Transverse colon (tissue), 4 donors: Measurements from ENCODE around the gene DTD1. TPM values are rescaled to one million over a fixed set of nuclear protein-coding genes. Genes with fewer than 3 reads are reported as not detected.
A peak's percentile ranks its signal among the peaks of the same experiment; 100 is the strongest.

Experiments used
- DNase-seq: peaks from one replicate; pipeline ENCODE4 v3.0.0-alpha.2; 2019
- H3K27ac ChIP-seq, 4 donors: fragments of 200-600 bp; sonication (generic); 2 replicates each; pipeline ENCODE4 v1.5.1; 2016 to 2018; ENCODE audit warnings: inconsistent platforms in 4 of 4
- H3K27me3 ChIP-seq: fragments of 200-600 bp; sonication (generic); 2 replicates; pipeline ENCODE4 v1.5.1; 2017; ENCODE audit warnings: inconsistent platforms
- H3K36me3 ChIP-seq, 4 donors: fragments of 200-600 bp; sonication (generic); 2 replicates each; pipeline ENCODE4 v1.5.1; 2017 to 2019; ENCODE audit warnings: inconsistent platforms in 4 of 4
- H3K4me1 ChIP-seq, 4 donors: fragments of 200-600 bp; sonication (generic); 2 replicates each; pipeline ENCODE4 v1.5.1; 2017 to 2020; ENCODE audit warnings: inconsistent platforms in 4 of 4
- H3K4me3 ChIP-seq, 4 donors: fragments of 200-600 bp; sonication (generic); 1 replicate in 1 of 4; 2 replicates in 3 of 4; pipeline versions ENCODE4 v1.5.1 to v1.6.1; 2017 to 2019; ENCODE audit warnings: inconsistent platforms in 4 of 4
- H3K9me3 ChIP-seq, 2 donors: fragments of 200-600 bp; sonication (generic); 2 replicates each; pipeline ENCODE4 v1.5.1; 2017 to 2019; ENCODE audit warnings: inconsistent platforms in 2 of 2
- EP300 ChIP-seq: sonication (generic); formaldehyde crosslinking; IDR thresholded peaks from one replicate; pipeline ENCODE4 v1.6.1; 2017; ENCODE audit warnings: antibody characterized with exemption, low read depth
- POLR2A ChIP-seq: fragments of 450-650 bp; IDR thresholded peaks from one replicate; pipeline ENCODE4 v1.6.1; 2016; ENCODE audit warnings: antibody characterized with exemption, mild to moderate bottlenecking, moderate library complexity
- POLR2AphosphoS5 ChIP-seq, 3 donors: sonication (generic); formaldehyde crosslinking; IDR thresholded peaks; one replicate each; pipeline ENCODE4 v1.6.1; 2016; ENCODE audit warnings: antibody characterized with exemption in 3 of 3
- WGBS, 2 donors: methylation state at CpG; one replicate each; pipeline ENCODE4 v1.1.5; 2018; ENCODE audit warnings: low coverage in 1 of 2; 5-methylcytosine and 5-hydroxymethylcytosine counted together
- in situ Hi-C, 4 donors: fragments of 200-750 bp; cut with MboI; loops; one replicate each; pipeline versions ENCODE4 v1.15.0 to v1.15.1; 2017; ENCODE audit warnings: low sequenced_read_pairs in 3 of 4, low pct_ligation_motif_present in 1 of 4, low pct_unique_long_range_greater_than_20kb in 1 of 4
- intact Hi-C: fragments of 100-400 bp; cut with DNase I; formaldehyde crosslinking; loops from one replicate; pipeline ENCODE4 v1.15.1; 2023; ENCODE audit warnings: low total_unique reads
- total RNA-seq, 4 donors: library from RNA; depleted of rRNA; stranded (reverse); fragments of >200 nt; gene quantifications; one replicate each; pipeline ENCODE4 v1.1.0, GENCODE V29; 2016
- TF ChIP-seq, protein P1 (sequence below), 5 experiments: fragments of 200-600 bp in 3 of 5; fragments of 450-650 bp in 2 of 5; sonication (generic) in 3 of 5; IDR thresholded peaks; 1 replicate in 2 of 5; 2 replicates in 3 of 5; pipeline ENCODE4 v1.5.1; 2016 to 2017; ENCODE audit warnings: antibody characterized with exemption in 5 of 5, inconsistent platforms in 3 of 5, mild to moderate bottlenecking in 2 of 5, moderate library complexity in 1 of 5

Gene DTD1
- total RNA-seq, 4 donors from 2014 or later, result 3.7 to 17.6 (median 9.8) TPM

DNA sequence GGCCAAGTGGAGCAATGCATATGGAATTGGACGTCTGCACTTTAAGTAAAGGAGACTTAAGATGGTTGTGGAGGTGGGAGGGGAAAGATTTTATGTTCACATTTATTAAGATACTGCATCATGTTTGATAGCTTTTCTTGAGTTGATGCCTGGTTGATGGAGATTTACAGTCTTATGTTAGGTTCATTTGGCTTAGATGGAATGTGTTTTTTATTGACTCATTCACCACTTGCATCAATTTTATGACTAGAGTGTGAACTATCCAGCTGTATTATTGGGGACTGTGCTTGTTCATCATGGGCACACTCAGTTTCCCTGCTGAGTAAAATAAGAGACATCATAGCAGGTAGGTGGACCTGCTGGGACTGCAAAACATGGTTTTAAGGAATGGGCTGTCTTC lies 134.5 kb downstream of the DTD1 start:
- Histone ChIP-seq H3K4me1 (peaks cover 0 to 5% (median 0%) of the 10 kb centered on the region in 4 donors), H3K27me3 (no peaks in the 10 kb centered on the region), H3K4me3 (no peak overlapping the region), H3K36me3 (no peaks in the 10 kb centered on the region), H3K27ac (no peak overlapping the region), H3K9me3 (no peaks in the 10 kb centered on the region)
- DNase-seq, result no peak
- in situ Hi-C loops, result no loop called here
- TF ChIP-seq POLR2AphosphoS5 (IDR thresholded peaks at IDR 0.05) (no peak), POLR2A (no peak), EP300 (no peak)
- TF ChIP-seq, protein P1, sequence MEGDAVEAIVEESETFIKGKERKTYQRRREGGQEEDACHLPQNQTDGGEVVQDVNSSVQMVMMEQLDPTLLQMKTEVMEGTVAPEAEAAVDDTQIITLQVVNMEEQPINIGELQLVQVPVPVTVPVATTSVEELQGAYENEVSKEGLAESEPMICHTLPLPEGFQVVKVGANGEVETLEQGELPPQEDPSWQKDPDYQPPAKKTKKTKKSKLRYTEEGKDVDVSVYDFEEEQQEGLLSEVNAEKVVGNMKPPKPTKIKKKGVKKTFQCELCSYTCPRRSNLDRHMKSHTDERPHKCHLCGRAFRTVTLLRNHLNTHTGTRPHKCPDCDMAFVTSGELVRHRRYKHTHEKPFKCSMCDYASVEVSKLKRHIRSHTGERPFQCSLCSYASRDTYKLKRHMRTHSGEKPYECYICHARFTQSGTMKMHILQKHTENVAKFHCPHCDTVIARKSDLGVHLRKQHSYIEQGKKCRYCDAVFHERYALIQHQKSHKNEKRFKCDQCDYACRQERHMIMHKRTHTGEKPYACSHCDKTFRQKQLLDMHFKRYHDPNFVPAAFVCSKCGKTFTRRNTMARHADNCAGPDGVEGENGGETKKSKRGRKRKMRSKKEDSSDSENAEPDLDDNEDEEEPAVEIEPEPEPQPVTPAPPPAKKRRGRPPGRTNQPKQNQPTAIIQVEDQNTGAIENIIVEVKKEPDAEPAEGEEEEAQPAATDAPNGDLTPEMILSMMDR (IDR thresholded peaks at IDR 0.05), result no peak
- intact Hi-C loops, result no loop called here
- WGBS, 2 donors, result 95% methylated on average over 1 of the region's 1 CpG; no CpG with 5 or more reads in 1 of the 2 donors

DNA sequence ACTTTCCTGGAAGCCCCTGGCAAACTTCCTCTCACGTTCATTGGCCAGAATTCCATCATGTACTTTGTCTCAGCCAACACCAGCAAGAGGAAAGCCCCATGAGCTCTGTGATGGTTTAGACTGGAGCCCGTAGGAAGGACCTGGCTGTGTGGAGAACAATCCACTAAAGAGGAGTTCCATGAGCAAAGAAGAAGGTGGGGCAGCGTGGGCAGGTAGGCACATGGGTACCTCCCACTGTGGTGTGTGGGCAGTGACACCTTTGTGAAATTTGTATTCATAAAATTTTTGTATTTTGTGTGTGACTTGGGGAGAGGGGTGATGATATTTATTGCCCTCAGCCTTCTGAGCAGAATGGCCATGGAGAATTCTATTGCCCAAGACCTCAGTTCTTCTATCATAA lies 136.2 kb downstream of the DTD1 start:
- H3K36me3 ChIP-seq, result no peaks in the 10 kb centered on the region
- 95 to 100% methylated on average over 1 to 3 of the region's 3 CpGs for WGBS, 2 donors
- intact Hi-C loops (no loop called here), in situ Hi-C loops (no loop called here)
- DNase-seq, result no peak
- no peak overlapping the region for H3K4me3 ChIP-seq
- peaks cover 0 to 5% (median 0%) of the 10 kb centered on the region in 4 donors for H3K4me1 ChIP-seq
- no peaks in the 10 kb centered on the region for H3K27me3 ChIP-seq
- no peaks in the 10 kb centered on the region for H3K9me3 ChIP-seq
- TF ChIP-seq, protein P1 (IDR thresholded peaks at IDR 0.05), result no peak
- TF ChIP-seq EP300 (no peak), POLR2A (no peak), POLR2AphosphoS5 (IDR thresholded peaks at IDR 0.05) (no peak)
- H3K27ac ChIP-seq, result no peak overlapping the region

DNA sequence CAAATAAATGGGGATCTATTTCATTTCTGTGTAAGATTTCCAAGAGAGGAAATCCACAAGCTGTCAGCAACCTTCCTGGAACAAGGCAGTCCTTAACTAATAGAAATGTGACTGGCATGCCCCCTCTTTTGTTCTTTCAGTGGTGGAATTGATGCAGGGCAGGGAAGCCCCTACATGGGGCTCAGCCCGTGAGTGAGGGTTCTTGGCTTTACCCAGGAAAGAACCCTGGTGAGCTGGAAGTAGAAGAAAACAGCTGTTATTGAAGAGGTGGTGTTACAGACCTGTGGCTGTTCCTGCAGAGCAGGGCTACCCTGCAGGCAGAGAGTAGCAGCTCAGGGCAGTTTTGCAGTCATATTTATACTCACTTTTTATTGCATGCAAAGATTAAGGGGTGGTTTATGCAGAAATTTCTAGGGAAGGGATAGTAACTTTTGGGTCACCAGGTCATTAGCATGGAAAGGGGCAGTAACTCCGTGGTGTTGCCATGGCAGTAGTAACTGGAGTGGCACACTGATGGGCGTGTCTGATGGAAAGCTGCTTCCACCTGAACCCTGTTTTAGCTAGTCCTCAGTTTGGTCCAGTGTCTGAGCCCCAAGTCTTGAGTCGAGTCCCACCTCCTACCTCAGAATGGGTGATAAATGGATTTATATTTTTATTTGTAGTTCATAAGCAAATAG lies 137.1 kb downstream of the DTD1 start:
- no peak for DNase-seq
- 77 to 91% methylated on average over 3 to 4 of the region's 4 CpGs for WGBS, 2 donors
- H3K27ac ChIP-seq, result no peak overlapping the region
- H3K4me1 ChIP-seq, result peaks cover 0 to 5% (median 0%) of the 10 kb centered on the region in 4 donors
- no peaks in the 10 kb centered on the region for H3K36me3 ChIP-seq
- in situ Hi-C loops, result no loop called here
- no peak for TF ChIP-seq POLR2AphosphoS5 (IDR thresholded peaks at IDR 0.05)
- no peaks in the 10 kb centered on the region for H3K27me3 ChIP-seq
- H3K9me3 ChIP-seq, result no peaks in the 10 kb centered on the region
- intact Hi-C loops, result no loop called here
- no peak overlapping the region for H3K4me3 ChIP-seq

DNA sequence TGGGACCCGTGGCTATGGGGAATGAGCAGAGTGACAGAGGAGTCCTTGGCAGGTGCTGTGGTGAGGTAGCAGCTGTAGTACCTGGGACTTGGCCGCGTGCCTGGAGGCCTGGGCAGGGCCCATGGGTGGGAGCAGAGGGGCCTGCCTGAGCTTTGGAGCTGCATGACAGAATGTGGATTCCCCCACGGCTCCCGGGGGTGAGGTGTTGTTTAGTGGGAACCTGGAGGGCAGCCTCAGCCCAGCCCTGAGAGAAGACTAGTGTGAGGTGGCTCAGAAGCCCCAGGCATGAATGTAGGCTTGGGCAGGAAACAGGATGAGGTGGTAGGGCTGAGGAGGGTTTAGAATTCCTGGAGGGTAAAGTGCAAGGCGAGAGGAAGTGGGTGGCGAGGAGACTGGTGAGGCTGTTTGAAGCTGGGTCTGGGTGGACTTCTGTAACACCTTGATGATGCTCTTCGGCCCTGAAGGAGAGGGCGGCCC lies 139.2 kb downstream of the DTD1 start:
- TF ChIP-seq EP300 (no peak), POLR2AphosphoS5 (IDR thresholded peaks at IDR 0.05) (no peak), POLR2A (no peak)
- TF ChIP-seq, protein P1 (IDR thresholded peaks at IDR 0.05), result no peak
- peaks cover 0 to 5% (median 0%) of the 10 kb centered on the region in 4 donors for H3K4me1 ChIP-seq
- in situ Hi-C loops (no loop called here), intact Hi-C loops (no loop called here)
- no peak overlapping the region for H3K27ac ChIP-seq
- 57 to 58% methylated on average over 4 to 8 of the region's 9 CpGs for WGBS, 2 donors
- H3K4me3 ChIP-seq, result no peak overlapping the region
- DNase-seq, result peak; percentile 23
- H3K9me3 ChIP-seq, result no peaks in the 10 kb centered on the region
- H3K36me3 ChIP-seq, result no peaks in the 10 kb centered on the region
- no peaks in the 10 kb centered on the region for H3K27me3 ChIP-seq
